Measurements from ENCODE around the gene KRTAP10-12.

Gene KRTAP10-12

GRCh38 chr21:44722731-44723130, 25.8 kb downstream of the KRTAP10-12 start:
- Histone ChIP-seq H3K4me2 (ENCODE audit: low read length) (no peak overlapping the region), H3K9me3 (ENCODE audit: insufficient read depth, low read length) (no peaks in the 10 kb centered on the region), H3K79me2 (ENCODE audit: low read length) (no peaks in the 10 kb centered on the region), H3K4me1 (ENCODE audit: low read length) (no peaks in the 10 kb centered on the region), H2AFZ (ENCODE audit: low read depth, low read length) (no peak overlapping the region), H3K27me3 (ENCODE audit: low read depth, low read length) (0 out of 2 replicates have a peak, but pooled peaks cover 9% of the 10 kb centered on the region), H3K36me3 (replicated peaks; ENCODE audit: low read depth, low read length) (no peaks in the 10 kb centered on the region), H4K20me1 (ENCODE audit: insufficient read depth, low read length) (no peaks in the 10 kb centered on the region), H3K27ac (ENCODE audit: low read length) (no peak overlapping the region), H3K4me3 (ENCODE audit: low read length) (no peak overlapping the region), H3K9ac (ENCODE audit: low read length) (no peak overlapping the region)
- TF ChIP-seq EZH2phosphoT487 (IDR thresholded peaks at IDR 0.05; ENCODE audit: low read depth): no peak
- TF ChIP-seq CTCF (IDR thresholded peaks at IDR 0.05; ENCODE audit: low read depth, low read length): no peak

GRCh38 chr21:44723177-44724131, 26.5 kb downstream of the KRTAP10-12 start:
- no peak overlapping the region for H3K27ac ChIP-seq (ENCODE audit: low read length)
- H3K27me3 ChIP-seq (ENCODE audit: low read depth, low read length): 0 out of 2 replicates have a peak, but pooled peaks cover 3% of the 10 kb centered on the region
- no peak overlapping the region for H3K9ac ChIP-seq (ENCODE audit: low read length)

GRCh38 chr21:44724196-44724595, 27.2 kb downstream of the KRTAP10-12 start:
- H4K20me1 ChIP-seq (ENCODE audit: insufficient read depth, low read length): no peaks in the 10 kb centered on the region
- no peaks in the 10 kb centered on the region for H3K36me3 ChIP-seq (replicated peaks; ENCODE audit: low read depth, low read length)
- TF ChIP-seq CTCF (IDR thresholded peaks at IDR 0.05; ENCODE audit: low read depth, low read length) (no peak), EZH2phosphoT487 (IDR thresholded peaks at IDR 0.05; ENCODE audit: low read depth) (no peak)
- no peaks in the 10 kb centered on the region for H3K79me2 ChIP-seq (ENCODE audit: low read length)
- H3K9me3 ChIP-seq (ENCODE audit: insufficient read depth, low read length): no peaks in the 10 kb centered on the region
- no peak overlapping the region for H3K4me3 ChIP-seq (ENCODE audit: low read length)
- no peak overlapping the region for H3K9ac ChIP-seq (ENCODE audit: low read length)
- H3K4me1 ChIP-seq (ENCODE audit: low read length): no peaks in the 10 kb centered on the region
- no peak overlapping the region for H3K4me2 ChIP-seq (ENCODE audit: low read length)
- H3K27me3 ChIP-seq (ENCODE audit: low read depth, low read length): 0 out of 2 replicates have a peak, but pooled peaks cover 3% of the 10 kb centered on the region
- H2AFZ ChIP-seq (ENCODE audit: low read depth, low read length): no peak overlapping the region
- H3K27ac ChIP-seq (ENCODE audit: low read length): no peak overlapping the region

More at GRCh38 chr21:44723177-44724131, 26.5 kb downstream of the KRTAP10-12 start:
- Histone ChIP-seq H3K4me2 (ENCODE audit: low read length) (no peak overlapping the region), H3K36me3 (replicated peaks; ENCODE audit: low read depth, low read length) (no peaks in the 10 kb centered on the region), H2AFZ (ENCODE audit: low read depth, low read length) (no peak overlapping the region), H3K79me2 (ENCODE audit: low read length) (no peaks in the 10 kb centered on the region), H3K4me1 (ENCODE audit: low read length) (no peaks in the 10 kb centered on the region), H4K20me1 (ENCODE audit: insufficient read depth, low read length) (no peaks in the 10 kb centered on the region), H3K9me3 (ENCODE audit: insufficient read depth, low read length) (no peaks in the 10 kb centered on the region), H3K4me3 (ENCODE audit: low read length) (no peak overlapping the region)
- TF ChIP-seq EZH2phosphoT487 (IDR thresholded peaks at IDR 0.05; ENCODE audit: low read depth) (no peak), CTCF (IDR thresholded peaks at IDR 0.05; ENCODE audit: low read depth, low read length) (no peak)

GRCh38 chr21:44724926-44725325, 28.0 kb downstream of the KRTAP10-12 start:
- Histone ChIP-seq H3K4me2 (ENCODE audit: low read length) (no peak overlapping the region), H3K36me3 (replicated peaks; ENCODE audit: low read depth, low read length) (no peaks in the 10 kb centered on the region), H3K4me3 (ENCODE audit: low read length) (no peak overlapping the region), H4K20me1 (ENCODE audit: insufficient read depth, low read length) (no peaks in the 10 kb centered on the region), H3K27ac (ENCODE audit: low read length) (no peak overlapping the region), H3K4me1 (ENCODE audit: low read length) (no peaks in the 10 kb centered on the region), H3K9me3 (ENCODE audit: insufficient read depth, low read length) (no peaks in the 10 kb centered on the region), H2AFZ (ENCODE audit: low read depth, low read length) (no peak overlapping the region), H3K9ac (ENCODE audit: low read length) (no peak overlapping the region), H3K27me3 (ENCODE audit: low read depth, low read length) (0 out of 2 replicates have a peak, but pooled peaks cover 3% of the 10 kb centered on the region), H3K79me2 (ENCODE audit: low read length) (no peaks in the 10 kb centered on the region)
- TF ChIP-seq CTCF (IDR thresholded peaks at IDR 0.05; ENCODE audit: low read depth, low read length) (no peak), EZH2phosphoT487 (IDR thresholded peaks at IDR 0.05; ENCODE audit: low read depth) (no peak)
